HG02938 (cell line): ENCODE measurements around the gene ELF5.

ENCODE experiments used
- ATAC-seq: cut with Tn5 transposase; IDR thresholded peaks from one replicate; pipeline ENCODE4 v1.9.1; 2021; ENCODE audit warnings: mild to moderate bottlenecking, moderate library complexity; ENCODE audit not compliant: unreplicated experiment

Gene ELF5

GRCh38 chr11:34493926-34494595, 19.5 kb downstream of the ELF5 start:
- no peak for ATAC-seq

- no peak for ATAC-seq
Measured at GRCh38 chr11:34493468-34493867, 20.1 kb downstream of the ELF5 start.

GRCh38 chr11:34492806-34493414, 20.7 kb downstream of the ELF5 start:
- ATAC-seq, result no peak

- ATAC-seq, result no peak
Measured at GRCh38 chr11:34490304-34490703, 23.3 kb downstream of the ELF5 start.

- ATAC-seq, result no peak
Measured at GRCh38 chr11:34488855-34489557, 24.6 kb downstream of the ELF5 start.

GRCh38 chr11:34487430-34487829, 26.2 kb downstream of the ELF5 start:
- ATAC-seq, result no peak

GRCh38 chr11:34483106-34483874, 30.3 kb downstream of the ELF5 start:
- no peak for ATAC-seq

- ATAC-seq, result no peak
Measured at GRCh38 chr11:34481307-34481706, 32.3 kb downstream of the ELF5 start.

- no peak for ATAC-seq
Measured at GRCh38 chr11:34480314-34480713, 33.3 kb downstream of the ELF5 start.

- no peak for ATAC-seq
Measured at GRCh38 chr11:34478845-34479663, 34.5 kb downstream of the ELF5 start.

- ATAC-seq, result no peak
Measured at GRCh38 chr11:34476849-34477248, 36.7 kb downstream of the ELF5 start.

- ATAC-seq, result no peak
Measured at GRCh38 chr11:34475656-34476055, 37.9 kb downstream of the ELF5 start.

GRCh38 chr11:34473603-34474169, 39.9 kb downstream of the ELF5 start:
- ATAC-seq, result no peak

GRCh38 chr11:34468209-34468841, 45.3 kb downstream of the ELF5 start:
- no peak for ATAC-seq

- ATAC-seq, result no peak
Measured at GRCh38 chr11:34466802-34467488, 46.6 kb downstream of the ELF5 start.

GRCh38 chr11:34464591-34465051, 49.0 kb downstream of the ELF5 start:
- no peak for ATAC-seq

- ATAC-seq, result no peak
Measured at GRCh38 chr11:34461215-34461614, 52.4 kb downstream of the ELF5 start.

GRCh38 chr11:34460278-34460677, 53.3 kb downstream of the ELF5 start:
- ATAC-seq, result no peak

- ATAC-seq, result no peak
Measured at GRCh38 chr11:34459507-34460162, 54.0 kb downstream of the ELF5 start.
